HCT116 (cell line): ENCODE data around the gene RPTOR.

ENCODE experiments used
- ELF1 ChIP-seq: IDR thresholded peaks from 2 replicates; pipeline ENCODE4 v1.6.1; 2012; ENCODE audit warnings: low read depth, borderline replicate concordance
- EZH2phosphoT487 ChIP-seq: fragments of 200-600 bp; IDR thresholded peaks from 2 replicates; pipeline ENCODE4 v1.6.1; 2018; ENCODE audit warnings: antibody characterized with exemption, borderline replicate concordance
- POLR2A ChIP-seq: IDR thresholded peaks from 2 replicates; pipeline ENCODE4 v1.7.0; 2011; ENCODE audit warnings: borderline replicate concordance; ENCODE audit not compliant: insufficient read depth, insufficient read length; ENCODE audit errors: extremely low read depth
- POLR2AphosphoS5 ChIP-seq: IDR thresholded peaks from 2 replicates; pipeline ENCODE4 v1.6.1; 2011; ENCODE audit warnings: mild to moderate bottlenecking, low read depth, low read length, moderate library complexity
- TCF7L2 ChIP-seq: IDR thresholded peaks from 2 replicates; pipeline ENCODE4 v1.7.0; 2011; ENCODE audit warnings: borderline replicate concordance, inconsistent platforms; ENCODE audit not compliant: insufficient read depth, insufficient read length; ENCODE audit errors: extremely low read depth
- ZFX ChIP-seq: fragments of 450-650 bp; IDR thresholded peaks from 2 replicates; pipeline ENCODE4 v1.6.1; 2017
- ZNF274 ChIP-seq: fragments of 200-500 bp; sonication (Bioruptor generic); IDR thresholded peaks from 2 replicates; pipeline ENCODE4 v1.6.1; 2014; ENCODE audit warnings: mild to moderate bottlenecking, low read depth, low read length, inconsistent platforms
- TF ChIP-seq, protein P1 (sequence below), 3 experiments: fragments of 200-600 bp in 1 of 3; sonication (generic) in 1 of 3; IDR thresholded peaks in 2 of 3; conservative IDR thresholded peaks in 1 of 3; 2 replicates each; pipeline ENCODE4 v1.5.1; 2012 to 2017; ENCODE audit warnings: low read depth in 2 of 3, low read length in 2 of 3, antibody characterized with exemption in 1 of 3, borderline replicate concordance in 1 of 3, control low read depth in 1 of 3, mild to moderate bottlenecking in 1 of 3, mixed read lengths in 1 of 3, mixed run types in 1 of 3, moderate library complexity in 1 of 3; ENCODE audit not compliant: insufficient read depth in 1 of 3
- TF ChIP-seq, protein P2 (sequence below): IDR thresholded peaks from 2 replicates; pipeline ENCODE4 v1.6.1; 2012
- TF ChIP-seq, protein P3 (sequence below): IDR thresholded peaks from 2 replicates; pipeline ENCODE4 v1.6.1; 2012; ENCODE audit warnings: low read depth

DNA sequence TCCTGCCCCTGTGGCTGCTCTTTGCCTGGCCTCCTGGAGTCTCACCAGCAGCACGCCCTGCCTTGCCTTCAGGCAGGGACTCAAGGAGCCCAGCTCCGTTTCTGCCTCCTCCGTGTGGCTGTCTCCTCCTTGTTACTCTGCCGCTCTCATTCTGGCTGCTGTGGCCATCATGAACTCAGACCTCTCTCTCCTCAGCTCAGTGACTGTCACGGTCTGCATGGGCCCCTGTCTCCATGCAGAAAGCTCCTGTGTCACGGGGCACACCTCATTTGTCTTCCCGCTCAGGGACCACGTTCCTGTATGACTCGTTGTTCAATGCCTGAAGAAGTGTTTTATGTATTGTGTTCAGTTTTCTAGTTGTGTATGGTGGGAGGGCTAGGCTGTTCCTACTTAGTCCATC is 25.3 kb downstream of the RPTOR start:
- TF ChIP-seq ELF1 (no peak), POLR2AphosphoS5 (no peak), EZH2phosphoT487 (no peak), ZNF274 (no peak), ZFX (no peak), TCF7L2 (no peak), POLR2A (no peak)
- TF ChIP-seq, protein P1, sequence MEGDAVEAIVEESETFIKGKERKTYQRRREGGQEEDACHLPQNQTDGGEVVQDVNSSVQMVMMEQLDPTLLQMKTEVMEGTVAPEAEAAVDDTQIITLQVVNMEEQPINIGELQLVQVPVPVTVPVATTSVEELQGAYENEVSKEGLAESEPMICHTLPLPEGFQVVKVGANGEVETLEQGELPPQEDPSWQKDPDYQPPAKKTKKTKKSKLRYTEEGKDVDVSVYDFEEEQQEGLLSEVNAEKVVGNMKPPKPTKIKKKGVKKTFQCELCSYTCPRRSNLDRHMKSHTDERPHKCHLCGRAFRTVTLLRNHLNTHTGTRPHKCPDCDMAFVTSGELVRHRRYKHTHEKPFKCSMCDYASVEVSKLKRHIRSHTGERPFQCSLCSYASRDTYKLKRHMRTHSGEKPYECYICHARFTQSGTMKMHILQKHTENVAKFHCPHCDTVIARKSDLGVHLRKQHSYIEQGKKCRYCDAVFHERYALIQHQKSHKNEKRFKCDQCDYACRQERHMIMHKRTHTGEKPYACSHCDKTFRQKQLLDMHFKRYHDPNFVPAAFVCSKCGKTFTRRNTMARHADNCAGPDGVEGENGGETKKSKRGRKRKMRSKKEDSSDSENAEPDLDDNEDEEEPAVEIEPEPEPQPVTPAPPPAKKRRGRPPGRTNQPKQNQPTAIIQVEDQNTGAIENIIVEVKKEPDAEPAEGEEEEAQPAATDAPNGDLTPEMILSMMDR (IDR thresholded peaks at IDR 0.05 in 2 of 3, conservative IDR thresholded peaks at IDR 0.05 in 1 of 3; ENCODE audit: borderline replicate concordance in 1 of 3, insufficient read depth in 1 of 3, low read depth in 2 of 3, low read length in 2 of 3), result no peak
- TF ChIP-seq, protein P2, sequence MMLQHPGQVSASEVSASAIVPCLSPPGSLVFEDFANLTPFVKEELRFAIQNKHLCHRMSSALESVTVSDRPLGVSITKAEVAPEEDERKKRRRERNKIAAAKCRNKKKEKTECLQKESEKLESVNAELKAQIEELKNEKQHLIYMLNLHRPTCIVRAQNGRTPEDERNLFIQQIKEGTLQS, result no peak
- TF ChIP-seq, protein P3, sequence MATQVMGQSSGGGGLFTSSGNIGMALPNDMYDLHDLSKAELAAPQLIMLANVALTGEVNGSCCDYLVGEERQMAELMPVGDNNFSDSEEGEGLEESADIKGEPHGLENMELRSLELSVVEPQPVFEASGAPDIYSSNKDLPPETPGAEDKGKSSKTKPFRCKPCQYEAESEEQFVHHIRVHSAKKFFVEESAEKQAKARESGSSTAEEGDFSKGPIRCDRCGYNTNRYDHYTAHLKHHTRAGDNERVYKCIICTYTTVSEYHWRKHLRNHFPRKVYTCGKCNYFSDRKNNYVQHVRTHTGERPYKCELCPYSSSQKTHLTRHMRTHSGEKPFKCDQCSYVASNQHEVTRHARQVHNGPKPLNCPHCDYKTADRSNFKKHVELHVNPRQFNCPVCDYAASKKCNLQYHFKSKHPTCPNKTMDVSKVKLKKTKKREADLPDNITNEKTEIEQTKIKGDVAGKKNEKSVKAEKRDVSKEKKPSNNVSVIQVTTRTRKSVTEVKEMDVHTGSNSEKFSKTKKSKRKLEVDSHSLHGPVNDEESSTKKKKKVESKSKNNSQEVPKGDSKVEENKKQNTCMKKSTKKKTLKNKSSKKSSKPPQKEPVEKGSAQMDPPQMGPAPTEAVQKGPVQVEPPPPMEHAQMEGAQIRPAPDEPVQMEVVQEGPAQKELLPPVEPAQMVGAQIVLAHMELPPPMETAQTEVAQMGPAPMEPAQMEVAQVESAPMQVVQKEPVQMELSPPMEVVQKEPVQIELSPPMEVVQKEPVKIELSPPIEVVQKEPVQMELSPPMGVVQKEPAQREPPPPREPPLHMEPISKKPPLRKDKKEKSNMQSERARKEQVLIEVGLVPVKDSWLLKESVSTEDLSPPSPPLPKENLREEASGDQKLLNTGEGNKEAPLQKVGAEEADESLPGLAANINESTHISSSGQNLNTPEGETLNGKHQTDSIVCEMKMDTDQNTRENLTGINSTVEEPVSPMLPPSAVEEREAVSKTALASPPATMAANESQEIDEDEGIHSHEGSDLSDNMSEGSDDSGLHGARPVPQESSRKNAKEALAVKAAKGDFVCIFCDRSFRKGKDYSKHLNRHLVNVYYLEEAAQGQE, result no peak
